Type B pancreatic cell (in vitro differentiated cells): Measurements from ENCODE around the gene ERC2. TPM values are rescaled to one million over a fixed set of nuclear protein-coding genes. Genes with fewer than 3 reads are reported as not detected.

Source experiments
- DNase-seq: peaks from one replicate; pipeline ENCODE4 v3.0.0; 2021; ENCODE audit warnings: mixed read lengths; ENCODE audit not compliant: unreplicated experiment; ENCODE audit errors: extremely low spot score
- H3K27ac Mint-ChIP-seq: 2 replicates; pipeline ENCODE4 v1.8.0; 2021; ENCODE audit warnings: mild to moderate bottlenecking, mixed read lengths
- H3K27me3 Mint-ChIP-seq: 2 replicates; pipeline ENCODE4 v1.8.0; 2021; ENCODE audit warnings: mixed read lengths
- H3K36me3 Mint-ChIP-seq: 2 replicates; pipeline ENCODE4 v1.8.0; 2021; ENCODE audit warnings: mixed read lengths
- H3K4me1 Mint-ChIP-seq: one replicate; pipeline ENCODE4 v1.8.0; 2021; ENCODE audit warnings: mixed read lengths; ENCODE audit not compliant: unreplicated experiment
- H3K4me3 Mint-ChIP-seq: 2 replicates; pipeline ENCODE4 v1.8.0; 2021; ENCODE audit warnings: mild to moderate bottlenecking, mixed read lengths
- H3K9me3 Mint-ChIP-seq: 2 replicates; pipeline ENCODE4 v1.8.0; 2021; ENCODE audit warnings: mixed read lengths
- CTCF ChIP-seq: fragments of 200-600 bp; sonication (generic); conservative IDR thresholded peaks from 2 replicates; pipeline ENCODE4 v1.5.0; 2021; ENCODE audit warnings: antibody characterized with exemption, mild to moderate bottlenecking
- total RNA-seq: library from RNA; stranded (reverse); gene quantifications from 2 replicates; pipeline ENCODE4 v1.2.1, GENCODE V29; 2021; ENCODE audit warnings: low replicate concordance

Gene ERC2
- total RNA-seq, 1 donor from 2014 or later: 6.1 TPM

- Mint-ChIP-seq H3K4me1 (peaks cover 12% of the 10 kb centered on the region), H3K36me3 (peaks cover 6% of the 10 kb centered on the region), H3K9me3 (peaks cover 15% of the 10 kb centered on the region), H3K4me3 (no peak overlapping the region), H3K27ac (no peak overlapping the region), H3K27me3 (peaks cover 4% of the 10 kb centered on the region)
- no peak for TF ChIP-seq CTCF
- no peak for DNase-seq
Measured at GRCh38 chr3:56119575-56120349, 348.5 kb downstream of the ERC2 start.

GRCh38 chr3:56118968-56119367, 349.3 kb downstream of the ERC2 start:
- H3K36me3 Mint-ChIP-seq: peaks cover 6% of the 10 kb centered on the region
- no peak overlapping the region for H3K4me3 Mint-ChIP-seq
- no peak overlapping the region for H3K27ac Mint-ChIP-seq
- H3K27me3 Mint-ChIP-seq: peaks cover 4% of the 10 kb centered on the region
- no peak for DNase-seq
- peaks cover 15% of the 10 kb centered on the region for H3K9me3 Mint-ChIP-seq
- no peak for TF ChIP-seq CTCF
- peaks cover 10% of the 10 kb centered on the region for H3K4me1 Mint-ChIP-seq

- no peaks in the 10 kb centered on the region for H3K27me3 Mint-ChIP-seq
- H3K27ac Mint-ChIP-seq: no peak overlapping the region
- peaks cover 18% of the 10 kb centered on the region for H3K4me1 Mint-ChIP-seq
- DNase-seq: no peak
- peaks cover 15% of the 10 kb centered on the region for H3K9me3 Mint-ChIP-seq
- TF ChIP-seq CTCF: no peak
- H3K36me3 Mint-ChIP-seq: peaks cover 6% of the 10 kb centered on the region
- H3K4me3 Mint-ChIP-seq: no peak overlapping the region
Measured at GRCh38 chr3:56115698-56116097, 352.6 kb downstream of the ERC2 start.

GRCh38 chr3:56115199-56115598, 353.1 kb downstream of the ERC2 start:
- no peak for DNase-seq
- Mint-ChIP-seq H3K4me1 (peaks cover 15% of the 10 kb centered on the region), H3K27ac (no peak overlapping the region), H3K9me3 (peaks cover 12% of the 10 kb centered on the region), H3K27me3 (no peaks in the 10 kb centered on the region), H3K4me3 (no peak overlapping the region), H3K36me3 (peaks cover 6% of the 10 kb centered on the region)
- no peak for TF ChIP-seq CTCF

- no peak overlapping the region for H3K4me3 Mint-ChIP-seq
- peaks cover 13% of the 10 kb centered on the region for H3K4me1 Mint-ChIP-seq
- H3K9me3 Mint-ChIP-seq: peaks cover 10% of the 10 kb centered on the region
- H3K27me3 Mint-ChIP-seq: no peaks in the 10 kb centered on the region
- no peak for DNase-seq
- peaks cover 6% of the 10 kb centered on the region for H3K36me3 Mint-ChIP-seq
- H3K27ac Mint-ChIP-seq: no peak overlapping the region
- no peak for TF ChIP-seq CTCF
Measured at GRCh38 chr3:56113908-56114307, 354.4 kb downstream of the ERC2 start.
